Breast epithelium (tissue), 3 donors: ENCODE data around the gene ANKS1B.

Experiments
- CTCF ChIP-seq, 3 donors: fragments of 450-650 bp; IDR thresholded peaks; one replicate each; pipeline ENCODE4 v1.5.1; 2016 to 2017; ENCODE audit warnings: antibody characterized with exemption in 3 of 3, mild to moderate bottlenecking in 3 of 3, moderate library complexity in 3 of 3
- POLR2A ChIP-seq: fragments of 450-650 bp; IDR thresholded peaks from one replicate; pipeline ENCODE4 v1.6.1; 2016; ENCODE audit warnings: antibody characterized with exemption, mild to moderate bottlenecking, moderate library complexity

GRCh38 chr12:99367181-99367580, 617.6 kb downstream of the ANKS1B start:
- TF ChIP-seq CTCF (IDR thresholded peaks at IDR 0.05) (no peak), POLR2A (no peak)
